Measurements from ENCODE around the gene ITPR3. TPM values are rescaled to one million over a fixed set of nuclear protein-coding genes. Genes with fewer than 3 reads are reported as not detected.

ITPR3 gene
- total and polyA plus RNA-seq, 4 donors = 0.49 to 2.8 (median 0.71) TPM

DNA sequence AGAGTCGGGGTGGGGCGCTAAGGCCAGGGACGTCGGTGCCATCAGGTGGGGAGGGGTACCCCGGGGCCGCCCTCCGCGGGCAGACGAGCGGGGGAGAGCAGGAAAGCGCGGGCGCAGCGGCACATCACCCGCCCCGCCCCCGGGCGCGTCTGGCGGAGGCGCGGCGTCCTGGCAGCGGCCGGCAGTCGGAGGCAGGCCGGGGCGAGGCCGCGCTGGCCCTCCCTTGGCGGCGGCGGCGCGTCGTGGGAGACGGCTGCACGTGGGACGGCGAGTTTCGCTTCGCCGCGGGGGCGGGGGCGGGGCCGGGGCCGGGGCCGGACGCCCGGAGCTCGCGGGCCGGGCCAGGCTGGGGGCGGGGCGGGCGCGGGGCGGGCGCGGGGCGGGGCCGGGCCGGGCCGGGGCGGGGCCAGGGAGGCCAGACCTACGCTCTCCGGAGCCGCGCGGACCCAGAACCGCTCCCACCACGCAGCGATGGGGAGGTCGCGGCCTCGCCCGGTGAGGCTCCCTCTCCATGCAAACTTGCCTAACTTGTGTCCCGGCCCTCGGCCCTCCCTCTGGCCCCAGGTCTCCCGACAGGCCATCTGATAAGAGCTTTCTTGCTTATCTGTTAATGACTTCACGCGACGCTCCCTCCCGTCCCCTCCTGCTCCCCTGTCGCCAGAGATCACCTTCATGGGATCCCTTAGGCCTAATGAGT, 12.5 kb downstream of the ITPR3 start:
- no peak for TF ChIP-seq NR2F2 (IDR thresholded peaks at IDR 0.05)
- no peak for TF ChIP-seq JUND (IDR thresholded peaks at IDR 0.05)
- TF ChIP-seq RXRA (IDR thresholded peaks at IDR 0.05) = no peak
- TF ChIP-seq RAD21 (IDR thresholded peaks at IDR 0.05) = no peak
- TF ChIP-seq TAF1 (conservative IDR thresholded peaks at IDR 0.05) = no peak
- TF ChIP-seq, protein P1, sequence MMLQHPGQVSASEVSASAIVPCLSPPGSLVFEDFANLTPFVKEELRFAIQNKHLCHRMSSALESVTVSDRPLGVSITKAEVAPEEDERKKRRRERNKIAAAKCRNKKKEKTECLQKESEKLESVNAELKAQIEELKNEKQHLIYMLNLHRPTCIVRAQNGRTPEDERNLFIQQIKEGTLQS (IDR thresholded peaks at IDR 0.05) = no peak
- WGBS = 6% methylated on average over 86 of the region's 86 CpGs
- H3K36me3 ChIP-seq (ENCODE audit: control insufficient read depth in 4 of 4, insufficient read depth in 3 of 4, low read depth in 1 of 4, low read length in 3 of 4) = no peaks in the 10 kb centered on the region
- peaks cover 0 to 18% (median 9%) of the 10 kb centered on the region in 4 donors for H3K4me1 ChIP-seq (ENCODE audit: control insufficient read depth in 4 of 4, insufficient read depth in 4 of 4, low read length in 3 of 4)
- peak overlapping the region in 1 of 3 donors; percentile 44 for H3K4me3 ChIP-seq (ENCODE audit: low read depth in 1 of 3, low read length in 3 of 3)
- no peak overlapping the region for H3K27ac ChIP-seq (ENCODE audit: low read depth in 1 of 2, low read length in 2 of 2)
- DNase-seq (ENCODE audit: low spot score) = peak; percentile 78
- no peaks in the 10 kb centered on the region for H3K9me3 ChIP-seq (ENCODE audit: control insufficient read depth in 4 of 4, low read length in 3 of 4)
- peaks cover 0 to 5% (median 4%) of the 10 kb centered on the region in 4 donors for H3K27me3 ChIP-seq (ENCODE audit: control insufficient read depth in 4 of 4, insufficient read depth in 4 of 4, low read length in 3 of 4)
- H3K9ac ChIP-seq (ENCODE audit: low read depth in 1 of 2, low read length in 2 of 2) = no peak overlapping the region

DNA sequence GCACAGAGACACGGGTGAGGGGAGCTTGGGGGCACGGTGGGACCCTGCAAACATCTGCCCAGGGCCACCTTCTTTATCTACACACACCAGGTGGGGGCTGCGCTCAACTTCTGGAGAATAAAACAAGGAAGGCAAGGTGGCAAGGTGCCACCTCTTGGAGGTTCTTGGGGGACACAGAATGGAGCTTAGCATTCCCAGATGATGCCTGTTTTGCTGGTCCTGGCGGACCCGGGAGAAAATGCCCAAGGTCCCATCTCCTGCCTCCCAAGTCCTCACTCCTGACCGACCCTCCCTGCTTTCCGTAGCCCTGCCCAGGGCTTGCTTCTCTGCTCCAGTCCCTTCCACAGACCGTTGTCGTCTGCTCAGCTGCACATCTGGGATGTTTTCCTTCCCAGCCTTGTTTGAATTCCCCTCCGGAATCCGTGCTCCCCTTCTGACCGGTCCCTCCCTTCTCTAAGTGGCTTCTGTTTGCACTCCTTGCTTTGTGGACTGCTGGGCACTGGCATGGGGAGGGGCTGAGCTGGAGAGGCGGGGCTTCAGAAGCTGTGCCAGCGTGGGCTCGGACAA, 13.1 kb downstream of the ITPR3 start:
- no peak overlapping the region for H3K9ac ChIP-seq (ENCODE audit: low read depth in 1 of 2, low read length in 2 of 2)
- H3K27ac ChIP-seq (ENCODE audit: low read depth in 1 of 2, low read length in 2 of 2) = no peak overlapping the region
- no peak for TF ChIP-seq JUND (IDR thresholded peaks at IDR 0.05)
- DNase-seq (ENCODE audit: low spot score) = no peak
- H3K4me3 ChIP-seq (ENCODE audit: low read depth in 1 of 3, low read length in 3 of 3) = peak overlapping the region in 1 of 3 donors; percentile 44
- peaks cover 0 to 5% (median 4%) of the 10 kb centered on the region in 4 donors for H3K27me3 ChIP-seq (ENCODE audit: control insufficient read depth in 4 of 4, insufficient read depth in 4 of 4, low read length in 3 of 4)
- peaks cover 0 to 18% (median 9%) of the 10 kb centered on the region in 4 donors for H3K4me1 ChIP-seq (ENCODE audit: control insufficient read depth in 4 of 4, insufficient read depth in 4 of 4, low read length in 3 of 4)
- H3K36me3 ChIP-seq (ENCODE audit: control insufficient read depth in 4 of 4, insufficient read depth in 3 of 4, low read depth in 1 of 4, low read length in 3 of 4) = no peaks in the 10 kb centered on the region
- H3K9me3 ChIP-seq (ENCODE audit: control insufficient read depth in 4 of 4, low read length in 3 of 4) = no peaks in the 10 kb centered on the region
- WGBS = 10% methylated on average over 15 of the region's 15 CpGs

DNA sequence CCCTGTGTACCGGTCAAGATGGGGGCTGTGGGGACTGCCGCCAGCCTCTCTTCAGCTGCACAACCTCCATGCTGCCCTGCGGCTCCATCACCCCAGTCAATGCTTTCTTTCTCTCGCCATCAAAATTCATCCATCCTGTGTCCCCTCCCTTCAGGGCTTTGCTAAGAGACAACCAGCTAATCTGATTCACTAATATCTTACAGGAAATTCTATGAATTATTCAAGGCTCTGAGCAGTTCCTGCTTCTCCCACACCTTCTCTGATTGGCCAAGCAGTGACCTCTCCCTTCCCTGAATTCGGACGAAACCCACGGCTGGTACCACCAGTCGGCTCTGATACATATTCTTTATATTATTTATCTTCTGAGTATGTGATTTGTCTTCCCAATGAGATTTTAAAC, 13.8 kb downstream of the ITPR3 start:
- H3K4me1 ChIP-seq (ENCODE audit: control insufficient read depth in 4 of 4, insufficient read depth in 4 of 4, low read length in 3 of 4) = peaks cover 0 to 18% (median 9%) of the 10 kb centered on the region in 4 donors
- no peaks in the 10 kb centered on the region for H3K9me3 ChIP-seq (ENCODE audit: control insufficient read depth in 4 of 4, low read length in 3 of 4)
- H3K9ac ChIP-seq (ENCODE audit: low read depth in 1 of 2, low read length in 2 of 2) = no peak overlapping the region
- WGBS = 46% methylated on average over 8 of the region's 8 CpGs
- no peak overlapping the region for H3K27ac ChIP-seq (ENCODE audit: low read depth in 1 of 2, low read length in 2 of 2)
- peaks cover 0 to 5% (median 4%) of the 10 kb centered on the region in 4 donors for H3K27me3 ChIP-seq (ENCODE audit: control insufficient read depth in 4 of 4, insufficient read depth in 4 of 4, low read length in 3 of 4)
- H3K4me3 ChIP-seq (ENCODE audit: low read depth in 1 of 3, low read length in 3 of 3) = no peak overlapping the region
- H3K36me3 ChIP-seq (ENCODE audit: control insufficient read depth in 4 of 4, insufficient read depth in 3 of 4, low read depth in 1 of 4, low read length in 3 of 4) = no peaks in the 10 kb centered on the region
- TF ChIP-seq JUND (IDR thresholded peaks at IDR 0.05) (no peak), GABPA (IDR thresholded peaks at IDR 0.05 in 1 of 2, conservative IDR thresholded peaks at IDR 0.05 in 1 of 2) (no peak), RXRA (IDR thresholded peaks at IDR 0.05) (no peak), RAD21 (IDR thresholded peaks at IDR 0.05) (no peak), TAF1 (conservative IDR thresholded peaks at IDR 0.05) (no peak), FOXA1 (IDR thresholded peaks at IDR 0.05) (no peak), YY1 (IDR thresholded peaks at IDR 0.05) (no peak), HNF4G (IDR thresholded peaks at IDR 0.05) (no peak), NR2F2 (IDR thresholded peaks at IDR 0.05) (no peak)
- no peak for DNase-seq (ENCODE audit: low spot score)

DNA sequence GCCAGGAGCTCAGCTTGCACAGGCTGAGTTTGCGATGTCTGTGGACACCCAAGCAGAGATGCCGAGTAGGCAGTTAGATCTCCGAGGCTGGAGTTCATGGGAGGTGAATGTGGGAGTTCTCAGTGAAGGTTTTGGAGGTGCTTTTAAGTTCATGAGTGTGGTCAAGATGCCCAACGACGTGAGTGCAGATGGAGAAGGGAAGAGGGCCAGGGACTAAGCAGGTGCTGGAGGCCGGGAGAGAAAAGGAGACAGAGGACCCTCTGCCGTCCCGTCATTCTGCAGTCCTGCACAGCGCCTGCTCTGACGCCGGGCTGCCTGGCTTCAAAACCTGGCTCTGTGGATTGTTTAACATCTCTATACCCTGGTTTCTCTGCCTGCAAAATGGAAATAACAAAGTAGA, 15.5 kb downstream of the ITPR3 start:
- 78% methylated on average over 11 of the region's 11 CpGs for WGBS
- no peak for DNase-seq (ENCODE audit: low spot score)
- Histone ChIP-seq H3K4me3 (ENCODE audit: low read depth in 1 of 3, low read length in 3 of 3) (no peak overlapping the region), H3K27ac (ENCODE audit: low read depth in 1 of 2, low read length in 2 of 2) (no peak overlapping the region), H3K4me1 (ENCODE audit: control insufficient read depth in 4 of 4, insufficient read depth in 4 of 4, low read length in 3 of 4) (peaks cover 0 to 18% (median 9%) of the 10 kb centered on the region in 4 donors), H3K9me3 (ENCODE audit: control insufficient read depth in 4 of 4, low read length in 3 of 4) (no peaks in the 10 kb centered on the region), H3K36me3 (ENCODE audit: control insufficient read depth in 4 of 4, insufficient read depth in 3 of 4, low read depth in 1 of 4, low read length in 3 of 4) (no peaks in the 10 kb centered on the region), H3K27me3 (ENCODE audit: control insufficient read depth in 4 of 4, insufficient read depth in 4 of 4, low read length in 3 of 4) (peaks cover 0 to 5% (median 4%) of the 10 kb centered on the region in 4 donors), H3K9ac (ENCODE audit: low read depth in 1 of 2, low read length in 2 of 2) (no peak overlapping the region)
- no peak for TF ChIP-seq NR2F2 (IDR thresholded peaks at IDR 0.05)
- no peak for TF ChIP-seq HNF4G (IDR thresholded peaks at IDR 0.05)
- TF ChIP-seq, protein P1 (IDR thresholded peaks at IDR 0.05) = no peak
- no peak for TF ChIP-seq JUND (IDR thresholded peaks at IDR 0.05)
- TF ChIP-seq, protein P2, sequence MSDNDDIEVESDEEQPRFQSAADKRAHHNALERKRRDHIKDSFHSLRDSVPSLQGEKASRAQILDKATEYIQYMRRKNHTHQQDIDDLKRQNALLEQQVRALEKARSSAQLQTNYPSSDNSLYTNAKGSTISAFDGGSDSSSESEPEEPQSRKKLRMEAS (IDR thresholded peaks at IDR 0.05) = no peak
- TF ChIP-seq, protein P3, sequence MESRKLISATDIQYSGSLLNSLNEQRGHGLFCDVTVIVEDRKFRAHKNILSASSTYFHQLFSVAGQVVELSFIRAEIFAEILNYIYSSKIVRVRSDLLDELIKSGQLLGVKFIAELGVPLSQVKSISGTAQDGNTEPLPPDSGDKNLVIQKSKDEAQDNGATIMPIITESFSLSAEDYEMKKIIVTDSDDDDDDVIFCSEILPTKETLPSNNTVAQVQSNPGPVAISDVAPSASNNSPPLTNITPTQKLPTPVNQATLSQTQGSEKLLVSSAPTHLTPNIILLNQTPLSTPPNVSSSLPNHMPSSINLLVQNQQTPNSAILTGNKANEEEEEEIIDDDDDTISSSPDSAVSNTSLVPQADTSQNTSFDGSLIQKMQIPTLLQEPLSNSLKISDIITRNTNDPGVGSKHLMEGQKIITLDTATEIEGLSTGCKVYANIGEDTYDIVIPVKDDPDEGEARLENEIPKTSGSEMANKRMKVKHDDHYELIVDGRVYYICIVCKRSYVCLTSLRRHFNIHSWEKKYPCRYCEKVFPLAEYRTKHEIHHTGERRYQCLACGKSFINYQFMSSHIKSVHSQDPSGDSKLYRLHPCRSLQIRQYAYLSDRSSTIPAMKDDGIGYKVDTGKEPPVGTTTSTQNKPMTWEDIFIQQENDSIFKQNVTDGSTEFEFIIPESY (IDR thresholded peaks at IDR 0.05) = no peak
- no peak for TF ChIP-seq EGR1 (IDR thresholded peaks at IDR 0.05; ENCODE audit: low read depth in 2 of 2)
- no peak for TF ChIP-seq HNF4A (conservative IDR thresholded peaks at IDR 0.05)
- no peak for TF ChIP-seq RAD21 (IDR thresholded peaks at IDR 0.05)
- no peak for TF ChIP-seq RXRA (IDR thresholded peaks at IDR 0.05)
